GM23248 (cell line): ENCODE measurements around the gene GNL1.

ENCODE experiments used
- EZH2 ChIP-seq: fragments of 200-600 bp; sonication (generic); IDR thresholded peaks from 2 replicates; pipeline ENCODE4 v1.6.1; 2018; ENCODE audit warnings: antibody characterized with exemption, mild to moderate bottlenecking; ENCODE audit not compliant: insufficient read depth, poor library complexity, severe bottlenecking
- EZH2phosphoT487 ChIP-seq: fragments of 200-600 bp; sonication (generic); IDR thresholded peaks from 2 replicates; pipeline ENCODE4 v1.6.1; 2018; ENCODE audit warnings: antibody characterized with exemption, moderate library complexity, mild to moderate bottlenecking, low read depth; ENCODE audit not compliant: insufficient read depth

DNA sequence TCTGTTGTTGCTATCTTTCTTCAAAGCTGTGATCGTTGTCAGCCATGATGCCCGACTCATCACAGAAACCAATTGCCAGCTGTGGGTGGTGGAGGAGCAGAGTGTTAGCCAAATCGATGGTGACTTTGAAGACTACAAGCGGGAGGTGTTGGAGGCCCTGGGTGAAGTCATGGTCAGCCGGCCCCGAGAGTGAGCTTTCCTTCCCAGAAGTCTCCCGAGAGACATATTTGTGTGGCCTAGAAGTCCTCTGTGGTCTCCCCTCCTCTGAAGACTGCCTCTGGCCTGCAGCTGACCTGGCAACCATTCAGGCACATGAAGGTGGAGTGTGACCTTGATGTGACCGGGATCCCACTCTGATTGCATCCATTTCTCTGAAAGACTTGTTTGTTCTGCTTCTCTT, 34.2 kb upstream of the GNL1 start:
- TF ChIP-seq EZH2phosphoT487, result no peak
- TF ChIP-seq EZH2, result no peak
